IMR-90 (cell line): ENCODE results near the gene BCAS3.

Experiments used
- CEBPB ChIP-seq: IDR thresholded peaks from 2 replicates; pipeline ENCODE4 v1.6.1; 2012; ENCODE audit warnings: low read depth, low read length, improper control_type of control experiment
- CTCF ChIP-seq: conservative IDR thresholded peaks from 2 replicates; pipeline ENCODE4 v1.5.1; 2012; ENCODE audit warnings: mild to moderate bottlenecking, low read depth, low read length, improper control_type of control experiment
- MXI1 ChIP-seq: IDR thresholded peaks from 2 replicates; pipeline ENCODE4 v1.6.1; 2012; ENCODE audit warnings: low read depth, mild to moderate bottlenecking, low read length, moderate library complexity, borderline replicate concordance
- POLR2A ChIP-seq: IDR thresholded peaks from 2 replicates; pipeline ENCODE4 v1.6.1; 2012; ENCODE audit warnings: mild to moderate bottlenecking, low read depth, low read length
- SMC3 ChIP-seq: fragments of 150-350 bp; IDR thresholded peaks from 2 replicates; pipeline ENCODE4 v1.6.1; 2016; ENCODE audit warnings: low read depth, mild to moderate bottlenecking, antibody characterized with exemption, low read length, moderate library complexity
- USF2 ChIP-seq: fragments of 150-350 bp; IDR thresholded peaks from 2 replicates; pipeline ENCODE4 v1.6.1; 2017; ENCODE audit warnings: mild to moderate bottlenecking, antibody characterized with exemption, low read length, low read depth

GRCh38 chr17:61245706-61246135 is 568.1 kb downstream of the BCAS3 start:
- TF ChIP-seq CTCF (no peak), POLR2A (no peak), SMC3 (no peak), MXI1 (no peak), USF2 (no peak), CEBPB (no peak)
